WTC11 (cell line): ENCODE measurements around the gene DACT1.

Source experiments
- CTCF ChIP-seq: fragments of 200-600 bp; IDR thresholded peaks from 2 replicates; pipeline ENCODE4 v1.8.0; 2022; ENCODE audit warnings: antibody characterized with exemption
- FOXK1 ChIP-seq: sonication (generic); formaldehyde crosslinking; IDR thresholded peaks from 2 replicates; pipeline ENCODE4 v1.8.0; 2022; ENCODE audit warnings: mild to moderate bottlenecking, moderate library complexity, missing genetic modification reagents
- MAX ChIP-seq: sonication (generic); formaldehyde crosslinking; IDR thresholded peaks from 2 replicates; pipeline ENCODE4 v1.8.0; 2022; ENCODE audit warnings: mild to moderate bottlenecking, missing genetic modification reagents
- ZNF138 ChIP-seq: sonication (generic); formaldehyde crosslinking; conservative IDR thresholded peaks from 2 replicates; pipeline ENCODE4 v1.8.1; 2022; ENCODE audit warnings: mild to moderate bottlenecking, moderate library complexity, missing genetic modification reagents
- ZNF416 ChIP-seq: fragments of 250-450 bp; sonication (Bioruptor Pico); IDR thresholded peaks from 2 replicates; pipeline ENCODE4 v1.9.0; 2021; ENCODE audit warnings: mild to moderate bottlenecking, inconsistent platforms

GRCh38 chr14:58677001-58677400 is 39.2 kb downstream of the DACT1 start:
- TF ChIP-seq MAX (CRISPR knock-in tag) = no peak
- no peak for TF ChIP-seq ZNF138 (CRISPR knock-in tag)
- TF ChIP-seq CTCF = no peak
- TF ChIP-seq ZNF416 (CRISPR knock-in tag) = no peak
- TF ChIP-seq FOXK1 (CRISPR knock-in tag) = no peak
